Superior temporal gyrus (tissue), 1 donor: ENCODE data around the gene MAGEB18.

Experiments
- DNase-seq: peaks from one replicate; pipeline ENCODE4 v3.0.0-alpha.2; 2016; ENCODE audit errors: extremely low spot score

Gene MAGEB18

GRCh38 chrX:26138274-26138673 is at the start of gene MAGEB18:
TSS of gene MAGEB18 (plus strand) at chrX:26138343. CDS start at chrX:26138986, 643 bp downstream.
- no peak for DNase-seq

DNA sequence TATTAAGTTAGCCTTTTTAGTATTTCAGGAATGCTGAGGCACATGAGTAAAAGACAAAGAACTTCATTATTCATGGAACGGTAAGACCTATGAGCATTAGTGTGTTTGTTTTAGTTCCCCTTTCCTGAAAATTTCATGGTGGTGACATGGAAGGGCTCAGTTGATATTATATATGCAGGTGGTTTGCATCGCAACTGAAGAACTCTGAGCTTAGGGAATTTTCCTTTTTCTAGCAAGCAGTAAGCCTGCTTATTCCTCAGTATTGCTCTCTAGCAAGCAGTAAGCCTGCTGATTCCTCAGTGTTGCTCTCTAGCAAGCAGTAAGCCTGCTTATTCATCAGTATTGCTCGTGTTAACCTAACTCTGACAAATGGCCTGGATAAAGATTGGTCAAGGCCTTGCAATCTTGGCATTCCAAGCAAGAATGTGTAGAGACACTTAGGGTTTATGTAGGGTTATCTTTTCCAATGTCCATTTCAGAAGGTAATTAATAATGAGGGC is 37.7 kb upstream of the MAGEB18 start:
- no peak for DNase-seq

DNA sequence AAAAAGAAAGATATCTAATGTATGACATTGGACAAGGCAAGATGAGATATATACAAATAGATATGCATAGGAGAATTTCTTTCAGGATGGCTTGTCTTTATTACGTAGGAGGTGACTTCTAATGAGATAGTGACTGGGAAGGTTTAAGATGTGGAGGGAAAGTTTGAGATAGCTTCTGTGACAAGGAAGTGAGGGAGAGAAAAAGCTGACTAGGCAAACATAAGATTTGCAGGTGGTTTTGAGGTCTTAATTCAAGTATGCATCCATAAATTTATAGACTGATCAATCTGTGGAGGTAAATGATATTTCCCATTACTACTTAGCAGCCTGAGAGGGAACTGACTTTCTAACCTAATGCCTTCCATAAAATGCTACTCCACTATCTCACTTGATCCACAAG is 29.0 kb upstream of the MAGEB18 start:
- DNase-seq = no peak

- no peak for DNase-seq
These were observed 7.9 kb downstream of the MAGEB18 start for GRCh38 chrX:26146024-26146423.

GRCh38 chrX:26160301-26160700 is 22.2 kb downstream of the MAGEB18 start, which contains the start of gene MAGEB6B:
TSS of gene MAGEB6B (plus strand) at chrX:26160601. CDS start at chrX:26160601, 0 bp downstream.
- no peak for DNase-seq
